Measurements from ENCODE around the gene RNF8.

DNA sequence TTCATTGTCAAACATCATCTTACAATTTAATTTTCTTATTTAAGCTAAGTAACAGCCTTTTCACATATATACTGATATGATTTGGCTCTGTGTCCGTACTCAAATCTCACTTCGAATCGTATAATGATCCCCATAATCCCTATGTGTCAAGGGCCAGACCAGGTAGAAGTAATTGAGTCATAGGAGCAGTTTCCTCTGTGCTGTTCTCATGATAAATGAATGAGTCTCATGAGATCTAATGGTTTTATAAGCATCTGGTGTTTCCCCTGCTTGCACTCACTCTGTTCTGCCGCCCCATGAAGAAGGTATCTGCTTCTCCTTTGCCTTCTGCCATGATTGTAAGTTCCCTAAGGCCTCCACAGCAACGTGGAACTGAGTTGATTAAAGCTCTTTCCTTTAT, 54.2 kb downstream of the RNF8 start:
- no peak for TF ChIP-seq POLR2A (IDR thresholded peaks at IDR 0.05)
- TF ChIP-seq, protein P1, sequence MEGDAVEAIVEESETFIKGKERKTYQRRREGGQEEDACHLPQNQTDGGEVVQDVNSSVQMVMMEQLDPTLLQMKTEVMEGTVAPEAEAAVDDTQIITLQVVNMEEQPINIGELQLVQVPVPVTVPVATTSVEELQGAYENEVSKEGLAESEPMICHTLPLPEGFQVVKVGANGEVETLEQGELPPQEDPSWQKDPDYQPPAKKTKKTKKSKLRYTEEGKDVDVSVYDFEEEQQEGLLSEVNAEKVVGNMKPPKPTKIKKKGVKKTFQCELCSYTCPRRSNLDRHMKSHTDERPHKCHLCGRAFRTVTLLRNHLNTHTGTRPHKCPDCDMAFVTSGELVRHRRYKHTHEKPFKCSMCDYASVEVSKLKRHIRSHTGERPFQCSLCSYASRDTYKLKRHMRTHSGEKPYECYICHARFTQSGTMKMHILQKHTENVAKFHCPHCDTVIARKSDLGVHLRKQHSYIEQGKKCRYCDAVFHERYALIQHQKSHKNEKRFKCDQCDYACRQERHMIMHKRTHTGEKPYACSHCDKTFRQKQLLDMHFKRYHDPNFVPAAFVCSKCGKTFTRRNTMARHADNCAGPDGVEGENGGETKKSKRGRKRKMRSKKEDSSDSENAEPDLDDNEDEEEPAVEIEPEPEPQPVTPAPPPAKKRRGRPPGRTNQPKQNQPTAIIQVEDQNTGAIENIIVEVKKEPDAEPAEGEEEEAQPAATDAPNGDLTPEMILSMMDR (IDR thresholded peaks at IDR 0.05), result no peak
